SK-N-SH treated with all-trans-retinoic acid at 6 μM for 48 hours (cell line): ENCODE data around the gene SLC43A3.

Experiments
- ARNTL ChIP-seq: fragments of 450-650 bp; formaldehyde crosslinking; IDR thresholded peaks from 2 replicates; pipeline ENCODE4 v1.5.0; 2020; ENCODE audit warnings: low read depth, mild to moderate bottlenecking, moderate library complexity, borderline replicate concordance
- ESRRG ChIP-seq: fragments of 250-450 bp; sonication (Bioruptor Pico); IDR thresholded peaks from 2 replicates; pipeline ENCODE4 v1.6.1; 2021; ENCODE audit warnings: mild to moderate bottlenecking
- ISL1 ChIP-seq: fragments of 250-450 bp; sonication (Bioruptor Pico); IDR thresholded peaks from 2 replicates; pipeline ENCODE4 v2.1.2; 2022; ENCODE audit warnings: mild to moderate bottlenecking, moderate library complexity
- ZFP30 ChIP-seq: fragments of 450-650 bp; formaldehyde crosslinking; IDR thresholded peaks from 2 replicates; pipeline ENCODE4 v1.5.0; 2022; ENCODE audit warnings: mild to moderate bottlenecking, moderate library complexity
- ZNF565 ChIP-seq: fragments of 450-650 bp; formaldehyde crosslinking; conservative IDR thresholded peaks from 2 replicates; pipeline ENCODE4 v1.5.0; 2020; ENCODE audit warnings: low read depth, mild to moderate bottlenecking, moderate library complexity
- TF ChIP-seq, protein P1 (sequence below): fragments of 250-450 bp; sonication (Bioruptor Pico); IDR thresholded peaks from 2 replicates; pipeline ENCODE4 v1.5.1; 2020; ENCODE audit warnings: low read depth, mild to moderate bottlenecking, moderate library complexity
- TF ChIP-seq, protein P2 (sequence below): fragments of 250-450 bp; sonication (Bioruptor Pico); IDR thresholded peaks from 2 replicates; pipeline ENCODE4 v1.5.1; 2021; ENCODE audit warnings: mild to moderate bottlenecking, moderate library complexity
- TF ChIP-seq, protein P3 (sequence below): fragments of 250-450 bp; sonication (Bioruptor Pico); IDR thresholded peaks from 2 replicates; pipeline ENCODE4 v1.8.0; 2020; ENCODE audit warnings: mild to moderate bottlenecking, moderate library complexity, borderline replicate concordance

DNA sequence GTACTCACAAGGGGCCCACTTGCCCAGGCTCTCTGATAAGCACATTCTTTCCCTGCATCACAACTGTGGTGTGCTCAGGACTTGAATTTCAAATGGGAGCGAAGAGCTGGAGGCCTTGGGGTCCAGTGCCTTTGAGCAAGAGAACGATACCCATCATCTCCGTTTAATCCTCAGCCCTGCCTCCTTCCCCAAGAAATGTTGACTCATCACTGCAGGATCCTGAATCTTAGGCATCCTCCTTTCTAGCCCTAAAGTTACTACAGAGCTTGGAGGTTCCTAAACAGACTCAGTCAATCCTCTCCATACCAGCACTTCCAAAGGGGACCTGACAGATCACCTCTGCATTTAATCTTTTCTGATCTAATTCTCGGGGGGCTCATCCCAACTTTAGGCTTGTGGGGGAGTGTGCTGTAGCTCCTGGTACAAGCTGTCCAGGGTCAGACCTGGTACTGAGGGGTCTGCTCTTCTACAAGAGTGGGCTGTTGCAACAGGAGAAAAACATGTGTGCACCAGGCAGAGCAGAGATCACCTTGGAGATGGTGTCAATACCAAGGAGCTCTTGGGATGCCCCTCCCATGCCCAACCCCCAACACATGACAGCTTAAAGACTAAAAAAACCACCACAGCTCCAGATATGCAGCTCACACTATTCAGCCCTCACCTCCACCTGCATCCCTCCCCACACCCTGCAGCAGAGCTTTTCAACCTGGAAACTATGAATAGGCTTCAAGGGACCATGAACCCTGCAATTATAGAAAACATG, 32.5 kb downstream of the SLC43A3 start:
- TF ChIP-seq ARNTL (CRISPR knock-in tag), result no peak
- TF ChIP-seq ESRRG (CRISPR knock-in tag), result no peak
- TF ChIP-seq, protein P1, sequence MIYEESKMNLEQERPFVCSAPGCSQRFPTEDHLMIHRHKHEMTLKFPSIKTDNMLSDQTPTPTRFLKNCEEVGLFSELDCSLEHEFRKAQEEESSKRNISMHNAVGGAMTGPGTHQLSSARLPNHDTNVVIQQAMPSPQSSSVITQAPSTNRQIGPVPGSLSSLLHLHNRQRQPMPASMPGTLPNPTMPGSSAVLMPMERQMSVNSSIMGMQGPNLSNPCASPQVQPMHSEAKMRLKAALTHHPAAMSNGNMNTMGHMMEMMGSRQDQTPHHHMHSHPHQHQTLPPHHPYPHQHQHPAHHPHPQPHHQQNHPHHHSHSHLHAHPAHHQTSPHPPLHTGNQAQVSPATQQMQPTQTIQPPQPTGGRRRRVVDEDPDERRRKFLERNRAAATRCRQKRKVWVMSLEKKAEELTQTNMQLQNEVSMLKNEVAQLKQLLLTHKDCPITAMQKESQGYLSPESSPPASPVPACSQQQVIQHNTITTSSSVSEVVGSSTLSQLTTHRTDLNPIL (CRISPR knock-in tag), result no peak
- TF ChIP-seq, protein P2, sequence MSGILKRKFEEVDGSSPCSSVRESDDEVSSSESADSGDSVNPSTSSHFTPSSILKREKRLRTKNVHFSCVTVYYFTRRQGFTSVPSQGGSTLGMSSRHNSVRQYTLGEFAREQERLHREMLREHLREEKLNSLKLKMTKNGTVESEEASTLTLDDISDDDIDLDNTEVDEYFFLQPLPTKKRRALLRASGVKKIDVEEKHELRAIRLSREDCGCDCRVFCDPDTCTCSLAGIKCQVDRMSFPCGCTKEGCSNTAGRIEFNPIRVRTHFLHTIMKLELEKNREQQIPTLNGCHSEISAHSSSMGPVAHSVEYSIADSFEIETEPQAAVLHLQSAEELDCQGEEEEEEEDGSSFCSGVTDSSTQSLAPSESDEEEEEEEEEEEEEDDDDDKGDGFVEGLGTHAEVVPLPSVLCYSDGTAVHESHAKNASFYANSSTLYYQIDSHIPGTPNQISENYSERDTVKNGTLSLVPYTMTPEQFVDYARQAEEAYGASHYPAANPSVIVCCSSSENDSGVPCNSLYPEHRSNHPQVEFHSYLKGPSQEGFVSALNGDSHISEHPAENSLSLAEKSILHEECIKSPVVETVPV (CRISPR knock-in tag), result no peak
- TF ChIP-seq, protein P3, sequence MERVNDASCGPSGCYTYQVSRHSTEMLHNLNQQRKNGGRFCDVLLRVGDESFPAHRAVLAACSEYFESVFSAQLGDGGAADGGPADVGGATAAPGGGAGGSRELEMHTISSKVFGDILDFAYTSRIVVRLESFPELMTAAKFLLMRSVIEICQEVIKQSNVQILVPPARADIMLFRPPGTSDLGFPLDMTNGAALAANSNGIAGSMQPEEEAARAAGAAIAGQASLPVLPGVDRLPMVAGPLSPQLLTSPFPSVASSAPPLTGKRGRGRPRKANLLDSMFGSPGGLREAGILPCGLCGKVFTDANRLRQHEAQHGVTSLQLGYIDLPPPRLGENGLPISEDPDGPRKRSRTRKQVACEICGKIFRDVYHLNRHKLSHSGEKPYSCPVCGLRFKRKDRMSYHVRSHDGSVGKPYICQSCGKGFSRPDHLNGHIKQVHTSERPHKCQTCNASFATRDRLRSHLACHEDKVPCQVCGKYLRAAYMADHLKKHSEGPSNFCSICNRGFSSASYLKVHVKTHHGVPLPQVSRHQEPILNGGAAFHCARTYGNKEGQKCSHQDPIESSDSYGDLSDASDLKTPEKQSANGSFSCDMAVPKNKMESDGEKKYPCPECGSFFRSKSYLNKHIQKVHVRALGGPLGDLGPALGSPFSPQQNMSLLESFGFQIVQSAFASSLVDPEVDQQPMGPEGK (CRISPR knock-in tag), result no peak
- no peak for TF ChIP-seq ISL1 (CRISPR knock-in tag)
- TF ChIP-seq ZFP30 (CRISPR knock-in tag), result no peak
- TF ChIP-seq ZNF565 (CRISPR knock-in tag), result no peak
